OCI-M1 (cell line): Measurements from ENCODE around the gene CALR3.
"Not testable (repeated sequence)": the region's sequence is repeated elsewhere in the genome, so short reads cannot be mapped to it uniquely, and the experiment has no call there.

ENCODE experiments used
- DNase-seq: peaks from one replicate; lab custom pipeline; 2025; lab: John Stamatoyannopoulos, UW

CALR3 gene

GRCh38 chr19:16496613-16496983 is 631 bp upstream of the CALR3 start:
- no peak for DNase-seq

GRCh38 chr19:16486476-16486875 is 9.5 kb downstream of the CALR3 start:
- peak; percentile 32 for DNase-seq

GRCh38 chr19:16482745-16483144 is 13.2 kb downstream of the CALR3 start:
- DNase-seq: no peak

GRCh38 chr19:16477311-16477710 is 18.7 kb downstream of the CALR3 start:
- no peak for DNase-seq

GRCh38 chr19:16476401-16476800 is 19.6 kb downstream of the CALR3 start:
- DNase-seq: peak; percentile 78

- DNase-seq: no peak
Observed at GRCh38 chr19:16473875-16474392, 22.0 kb downstream of the CALR3 start.

GRCh38 chr19:16472992-16473391 is 23.0 kb downstream of the CALR3 start:
- DNase-seq: no peak

GRCh38 chr19:16472559-16472899 is 23.4 kb downstream of the CALR3 start:
- DNase-seq: not testable (repeated sequence)

- peak; percentile 43 for DNase-seq
Observed at GRCh38 chr19:16470911-16471811, 24.8 kb downstream of the CALR3 start.

GRCh38 chr19:16470541-16470910 is 25.4 kb downstream of the CALR3 start:
- DNase-seq: peak; percentile 21

GRCh38 chr19:16467581-16467980 is 28.4 kb downstream of the CALR3 start:
- no peak for DNase-seq

- DNase-seq: not testable (repeated sequence)
Observed at GRCh38 chr19:16466802-16467427, 29.1 kb downstream of the CALR3 start.

- no peak for DNase-seq
Observed at GRCh38 chr19:16465239-16465638, 30.7 kb downstream of the CALR3 start.

GRCh38 chr19:16463991-16464575 is 31.9 kb downstream of the CALR3 start:
- peak; percentile 75 for DNase-seq

GRCh38 chr19:16463341-16463990 is 32.5 kb downstream of the CALR3 start:
- DNase-seq: no peak

- no peak for DNase-seq
Observed at GRCh38 chr19:16462757-16463250, 33.2 kb downstream of the CALR3 start.

- no peak for DNase-seq
Observed at GRCh38 chr19:16461630-16462051, 34.3 kb downstream of the CALR3 start.

- no peak for DNase-seq
Observed at GRCh38 chr19:16460454-16460853, 35.5 kb downstream of the CALR3 start.

- DNase-seq: no peak
Observed at GRCh38 chr19:16459680-16460079, 36.3 kb downstream of the CALR3 start.

GRCh38 chr19:16458391-16459341 is 37.3 kb downstream of the CALR3 start:
- no peak for DNase-seq

GRCh38 chr19:16457954-16458331 is 38.0 kb downstream of the CALR3 start:
- DNase-seq: no peak
